UCSD-AML1 (cell line): Measurements from ENCODE around the gene CACNA2D4.

Experiments used
- DNase-seq: peaks from one replicate; lab custom pipeline; 2025; ENCODE audit not compliant: unreplicated experiment; lab: John Stamatoyannopoulos, UW

CACNA2D4 gene

GRCh38 chr12:1781772-1782171, 136.7 kb downstream of the CACNA2D4 start:
- DNase-seq, result no peak

GRCh38 chr12:1779783-1780182, 138.7 kb downstream of the CACNA2D4 start:
- no peak for DNase-seq

GRCh38 chr12:1778911-1779310, 139.5 kb downstream of the CACNA2D4 start:
- no peak for DNase-seq

- no peak for DNase-seq
Measured at GRCh38 chr12:1777798-1778197, 140.7 kb downstream of the CACNA2D4 start.

GRCh38 chr12:1776170-1776921, 142.1 kb downstream of the CACNA2D4 start:
- no peak for DNase-seq

GRCh38 chr12:1773937-1774655, 144.4 kb downstream of the CACNA2D4 start:
- no peak for DNase-seq

GRCh38 chr12:1769809-1770494, 148.5 kb downstream of the CACNA2D4 start:
- DNase-seq, result no peak

- no peak for DNase-seq
Measured at GRCh38 chr12:1768615-1769014, 149.8 kb downstream of the CACNA2D4 start.

GRCh38 chr12:1767407-1768090, 150.9 kb downstream of the CACNA2D4 start:
- DNase-seq, result no peak

GRCh38 chr12:1766110-1766509, 152.3 kb downstream of the CACNA2D4 start:
- no peak for DNase-seq

GRCh38 chr12:1763153-1763552, 155.3 kb downstream of the CACNA2D4 start:
- DNase-seq, result no peak

- no peak for DNase-seq
Measured at GRCh38 chr12:1761857-1762256, 156.6 kb downstream of the CACNA2D4 start.

- no peak for DNase-seq
Measured at GRCh38 chr12:1760566-1761382, 157.7 kb downstream of the CACNA2D4 start.

- DNase-seq, result no peak
Measured at GRCh38 chr12:1758887-1759286, 159.6 kb downstream of the CACNA2D4 start.

- no peak for DNase-seq
Measured at GRCh38 chr12:1758376-1758775, 160.1 kb downstream of the CACNA2D4 start.

- no peak for DNase-seq
Measured at GRCh38 chr12:1750300-1750699, 168.2 kb downstream of the CACNA2D4 start.

GRCh38 chr12:1749019-1749418, 169.4 kb downstream of the CACNA2D4 start:
- DNase-seq, result no peak

- no peak for DNase-seq
Measured at GRCh38 chr12:1747609-1748008, 170.8 kb downstream of the CACNA2D4 start.

- no peak for DNase-seq
Measured at GRCh38 chr12:1744932-1745331, 173.5 kb downstream of the CACNA2D4 start.
